ENCODE results near the gene LYSMD2. TPM values are rescaled to one million over a fixed set of nuclear protein-coding genes. Genes with fewer than 3 reads are reported as not detected.

Gene LYSMD2
- total and polyA plus RNA-seq, 8 donors: 5.0 to 29.7 (median 8.0) TPM

GRCh38 chr15:51681303-51681963, 56.0 kb downstream of the LYSMD2 start, which contains the start of gene SCG3:
Gene SCG3 (plus strand): TSS chr15:51681503. CDS start chr15:51681756, 253 bp downstream.
- Histone ChIP-seq H3K9me3 (no peaks in the 10 kb centered on the region), H3K4me1 (no peaks in the 10 kb centered on the region), H3K36me3 (no peaks in the 10 kb centered on the region), H3K27me3 (peaks cover 0 to 16% (median 0%) of the 10 kb centered on the region in 4 donors), H3K4me3 (peak within 1 kb of the TSS in 1 of 4 donors; percentile 13), H3K27ac (no peak within 1 kb of the TSS)
- intact Hi-C loops (cut with DNase I): no loop called here
- WGBS, 2 donors: 3 to 4% methylated on average over 37 to 38 of the region's 38 CpGs
- TF ChIP-seq, protein P1, sequence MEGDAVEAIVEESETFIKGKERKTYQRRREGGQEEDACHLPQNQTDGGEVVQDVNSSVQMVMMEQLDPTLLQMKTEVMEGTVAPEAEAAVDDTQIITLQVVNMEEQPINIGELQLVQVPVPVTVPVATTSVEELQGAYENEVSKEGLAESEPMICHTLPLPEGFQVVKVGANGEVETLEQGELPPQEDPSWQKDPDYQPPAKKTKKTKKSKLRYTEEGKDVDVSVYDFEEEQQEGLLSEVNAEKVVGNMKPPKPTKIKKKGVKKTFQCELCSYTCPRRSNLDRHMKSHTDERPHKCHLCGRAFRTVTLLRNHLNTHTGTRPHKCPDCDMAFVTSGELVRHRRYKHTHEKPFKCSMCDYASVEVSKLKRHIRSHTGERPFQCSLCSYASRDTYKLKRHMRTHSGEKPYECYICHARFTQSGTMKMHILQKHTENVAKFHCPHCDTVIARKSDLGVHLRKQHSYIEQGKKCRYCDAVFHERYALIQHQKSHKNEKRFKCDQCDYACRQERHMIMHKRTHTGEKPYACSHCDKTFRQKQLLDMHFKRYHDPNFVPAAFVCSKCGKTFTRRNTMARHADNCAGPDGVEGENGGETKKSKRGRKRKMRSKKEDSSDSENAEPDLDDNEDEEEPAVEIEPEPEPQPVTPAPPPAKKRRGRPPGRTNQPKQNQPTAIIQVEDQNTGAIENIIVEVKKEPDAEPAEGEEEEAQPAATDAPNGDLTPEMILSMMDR (IDR thresholded peaks at IDR 0.05): no peak
- peak; percentile 76 to 94 (median 86) for DNase-seq
- ATAC-seq: peak; percentile 99 to 100 (median 100)
- FAIRE-seq: no peak

- H3K4me1 ChIP-seq: no peaks in the 10 kb centered on the region
- H3K27me3 ChIP-seq: peaks cover 0 to 16% (median 0%) of the 10 kb centered on the region in 4 donors
- FAIRE-seq: no peak
- no peak overlapping the region for H3K27ac ChIP-seq
- intact Hi-C loops (cut with DNase I): no loop called here
- no peak overlapping the region for H3K4me3 ChIP-seq
- no peaks in the 10 kb centered on the region for H3K36me3 ChIP-seq
- no peaks in the 10 kb centered on the region for H3K9me3 ChIP-seq
- 34 to 44% methylated on average over 2 of the region's 2 CpGs for WGBS, 2 donors
- no peak for DNase-seq
- ATAC-seq: no peak
- TF ChIP-seq, protein P1 (IDR thresholded peaks at IDR 0.05): no peak
Observed at GRCh38 chr15:51680321-51680720, 57.1 kb downstream of the LYSMD2 start.

- Histone ChIP-seq H3K4me1 (no peaks in the 10 kb centered on the region), H3K27ac (no peak overlapping the region), H3K9me3 (no peaks in the 10 kb centered on the region), H3K4me3 (no peak overlapping the region), H3K36me3 (no peaks in the 10 kb centered on the region), H3K27me3 (peaks cover 0 to 7% (median 0%) of the 10 kb centered on the region in 4 donors)
- FAIRE-seq (no peak), ATAC-seq (no peak), DNase-seq (no peak)
- TF ChIP-seq, protein P1 (IDR thresholded peaks at IDR 0.05): no peak
- WGBS, 2 donors: 36 to 58% methylated on average over 2 of the region's 2 CpGs
- intact Hi-C loops (cut with DNase I): no loop called here
Observed at GRCh38 chr15:51678096-51678495, 59.4 kb downstream of the LYSMD2 start.

DNA sequence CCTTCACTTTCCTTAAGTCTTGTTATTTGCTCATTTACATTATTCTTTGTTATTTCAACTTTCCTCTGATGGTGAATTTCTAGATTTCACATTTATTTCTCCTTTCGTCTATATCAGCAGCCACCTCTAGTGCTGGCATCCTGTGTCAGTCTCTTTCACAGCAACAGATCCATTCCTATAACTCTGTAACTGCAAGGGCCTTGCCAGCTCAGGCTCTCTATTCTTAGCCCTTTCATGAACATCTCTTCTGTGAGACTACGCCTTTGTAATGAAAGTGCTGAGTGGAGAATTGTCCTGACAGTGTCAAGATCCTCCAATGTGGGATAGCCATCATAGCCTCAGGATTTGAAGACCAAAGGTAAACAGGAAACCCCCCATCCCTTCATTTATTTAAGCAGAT, 60.0 kb downstream of the LYSMD2 start:
- no peak for FAIRE-seq
- H3K4me3 ChIP-seq: no peak overlapping the region
- intact Hi-C loops (cut with DNase I): no loop called here
- H3K9me3 ChIP-seq: no peaks in the 10 kb centered on the region
- peaks cover 0 to 5% (median 0%) of the 10 kb centered on the region in 4 donors for H3K27me3 ChIP-seq
- no peak for ATAC-seq
- TF ChIP-seq, protein P1 (IDR thresholded peaks at IDR 0.05): no peak
- DNase-seq: no peak
- no peaks in the 10 kb centered on the region for H3K36me3 ChIP-seq
- WGBS, 2 donors: 78 to 87% methylated on average over 2 of the region's 2 CpGs
- no peak overlapping the region for H3K27ac ChIP-seq
- no peaks in the 10 kb centered on the region for H3K4me1 ChIP-seq

DNA sequence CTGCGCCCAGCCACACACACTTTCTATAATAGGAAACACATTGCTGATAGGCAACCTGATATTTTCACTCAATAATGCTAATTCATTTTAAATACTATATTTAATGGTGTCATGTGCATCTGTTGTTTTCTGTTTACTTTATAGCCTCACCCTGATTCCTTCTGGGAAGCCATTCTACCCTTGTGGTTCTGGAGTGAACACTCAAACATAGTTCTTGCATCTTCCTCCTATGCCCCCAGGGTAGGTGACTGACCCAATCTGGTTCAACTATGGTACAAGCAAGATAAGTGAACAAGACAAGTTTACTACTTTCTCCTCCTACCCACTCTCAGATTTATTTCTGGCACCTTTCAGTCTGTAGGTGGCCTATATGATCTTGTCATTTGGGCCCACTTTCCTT, 60.4 kb downstream of the LYSMD2 start:
- H3K27me3 ChIP-seq: peaks cover 0 to under 1% (median 0%) of the 10 kb centered on the region in 4 donors
- H3K9me3 ChIP-seq: no peaks in the 10 kb centered on the region
- no peak overlapping the region for H3K27ac ChIP-seq
- H3K4me1 ChIP-seq: no peaks in the 10 kb centered on the region
- FAIRE-seq: no peak
- 89 to 94% methylated on average over 1 of the region's 1 CpG for WGBS, 2 donors
- intact Hi-C loops (cut with DNase I): no loop called here
- no peak overlapping the region for H3K4me3 ChIP-seq
- TF ChIP-seq, protein P1 (IDR thresholded peaks at IDR 0.05): no peak
- ATAC-seq: no peak
- no peaks in the 10 kb centered on the region for H3K36me3 ChIP-seq
- DNase-seq: no peak
